Metanephros (tissue), 1 donor: Measurements from ENCODE around the gene GOT1. TPM values are rescaled to one million over a fixed set of nuclear protein-coding genes. Genes with fewer than 3 reads are reported as not detected.

ENCODE experiments used
- total RNA-seq: library from RNA; depleted of rRNA; stranded (reverse); fragments of >200 nt; gene quantifications from one replicate; pipeline ENCODE4 v1.2.3, GENCODE V29; 2014

GOT1 gene
- total RNA-seq, result 43.4 TPM

GRCh38 chr10:99430451-99431189 lies at the start of gene GOT1:
TSS of gene GOT1 (minus strand) at chr10:99430624. CDS start at chr10:99430565, 59 bp downstream.

Other genes with a start within 250 kb of the GOT1 start
- 4.0 TPM for gene HPSE2, start 194.8 kb downstream of the GOT1 start, total RNA-seq
- gene CNNM1, start 101.3 kb downstream of the GOT1 start, total RNA-seq, result 1.8 TPM
- gene NKX2-3, start 102.3 kb upstream of the GOT1 start, total RNA-seq, result not detected
- 22.9 TPM for gene SLC25A28, start 189.8 kb upstream of the GOT1 start, total RNA-seq
- 20.2 TPM for gene ENTPD7, start 228.9 kb upstream of the GOT1 start, total RNA-seq